ENCODE results near the gene ZBTB3.

- TF ChIP-seq POLR2A (IDR thresholded peaks at IDR 0.05) (no peak), CTCF (IDR thresholded peaks at IDR 0.05) (no peak)
Observed at GRCh38 chr11:62777389-62777788, 23.4 kb upstream of the ZBTB3 start.
